Neural crest cell (in vitro differentiated cells): ENCODE results near the gene TDRD12. TPM values are rescaled to one million over a fixed set of nuclear protein-coding genes. Genes with fewer than 3 reads are reported as not detected.

Experiments used
- DNase-seq: peaks from one replicate; pipeline ENCODE4 v3.0.0; 2021; ENCODE audit warnings: low read depth, mixed read lengths, low spot score
- H3K27ac Mint-ChIP-seq: one replicate; pipeline ENCODE4 v1.8.0; 2021; ENCODE audit warnings: mild to moderate bottlenecking, mixed read lengths; ENCODE audit not compliant: unreplicated experiment
- H3K27me3 Mint-ChIP-seq: 2 replicates; pipeline ENCODE4 v1.8.0; 2021; ENCODE audit warnings: low read depth, mild to moderate bottlenecking, mixed read lengths
- H3K36me3 Mint-ChIP-seq: 2 replicates; pipeline ENCODE4 v1.8.0; 2021; ENCODE audit warnings: low read depth, mild to moderate bottlenecking, mixed read lengths
- H3K4me1 Mint-ChIP-seq: 2 replicates; pipeline ENCODE4 v1.8.0; 2021; ENCODE audit warnings: mixed read lengths
- H3K4me3 Mint-ChIP-seq: one replicate; pipeline ENCODE4 v1.8.0; 2021; ENCODE audit warnings: mild to moderate bottlenecking, mixed read lengths
- H3K9me3 Mint-ChIP-seq: 2 replicates; pipeline ENCODE4 v1.8.0; 2021; ENCODE audit warnings: mixed read lengths
- total RNA-seq: library from RNA; stranded (reverse); gene quantifications from 2 replicates; pipeline ENCODE4 v1.2.1, GENCODE V29; 2021
- TF ChIP-seq, protein P1 (sequence below): fragments of 200-600 bp; sonication (generic); conservative IDR thresholded peaks from 2 replicates; pipeline ENCODE4 v1.5.0; 2021; ENCODE audit warnings: antibody characterized with exemption, mild to moderate bottlenecking

TDRD12 gene
- total RNA-seq, 1 donor from 2014 or later, result 0.21 TPM

DNA sequence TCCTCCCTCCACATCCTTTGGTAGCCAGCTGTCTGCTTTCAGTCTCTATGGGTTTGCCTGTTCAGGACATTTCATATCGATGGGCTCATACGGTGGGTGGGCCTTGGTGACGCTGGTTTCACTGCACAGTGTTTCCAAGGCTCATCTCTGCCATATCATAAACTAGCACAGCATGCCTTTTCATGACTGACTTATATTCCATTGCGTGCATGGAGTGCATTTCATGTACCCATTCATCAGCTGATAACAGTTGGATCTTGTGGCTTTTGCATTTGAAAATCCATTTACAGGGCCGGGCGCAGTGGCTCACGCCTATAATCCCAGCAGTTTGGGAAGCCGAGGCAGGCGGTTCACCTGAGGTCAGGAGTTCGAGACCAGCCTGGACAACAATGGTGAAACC, 69.9 kb downstream of the TDRD12 start:
- no peaks in the 10 kb centered on the region for H3K4me1 Mint-ChIP-seq
- TF ChIP-seq, protein P1, sequence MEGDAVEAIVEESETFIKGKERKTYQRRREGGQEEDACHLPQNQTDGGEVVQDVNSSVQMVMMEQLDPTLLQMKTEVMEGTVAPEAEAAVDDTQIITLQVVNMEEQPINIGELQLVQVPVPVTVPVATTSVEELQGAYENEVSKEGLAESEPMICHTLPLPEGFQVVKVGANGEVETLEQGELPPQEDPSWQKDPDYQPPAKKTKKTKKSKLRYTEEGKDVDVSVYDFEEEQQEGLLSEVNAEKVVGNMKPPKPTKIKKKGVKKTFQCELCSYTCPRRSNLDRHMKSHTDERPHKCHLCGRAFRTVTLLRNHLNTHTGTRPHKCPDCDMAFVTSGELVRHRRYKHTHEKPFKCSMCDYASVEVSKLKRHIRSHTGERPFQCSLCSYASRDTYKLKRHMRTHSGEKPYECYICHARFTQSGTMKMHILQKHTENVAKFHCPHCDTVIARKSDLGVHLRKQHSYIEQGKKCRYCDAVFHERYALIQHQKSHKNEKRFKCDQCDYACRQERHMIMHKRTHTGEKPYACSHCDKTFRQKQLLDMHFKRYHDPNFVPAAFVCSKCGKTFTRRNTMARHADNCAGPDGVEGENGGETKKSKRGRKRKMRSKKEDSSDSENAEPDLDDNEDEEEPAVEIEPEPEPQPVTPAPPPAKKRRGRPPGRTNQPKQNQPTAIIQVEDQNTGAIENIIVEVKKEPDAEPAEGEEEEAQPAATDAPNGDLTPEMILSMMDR, result no peak
- DNase-seq, result no peak
- H3K36me3 Mint-ChIP-seq, result no peaks in the 10 kb centered on the region
- H3K27me3 Mint-ChIP-seq, result peaks cover 3% of the 10 kb centered on the region
- no peak overlapping the region for H3K4me3 Mint-ChIP-seq
- H3K9me3 Mint-ChIP-seq, result no peaks in the 10 kb centered on the region
- no peak overlapping the region for H3K27ac Mint-ChIP-seq

DNA sequence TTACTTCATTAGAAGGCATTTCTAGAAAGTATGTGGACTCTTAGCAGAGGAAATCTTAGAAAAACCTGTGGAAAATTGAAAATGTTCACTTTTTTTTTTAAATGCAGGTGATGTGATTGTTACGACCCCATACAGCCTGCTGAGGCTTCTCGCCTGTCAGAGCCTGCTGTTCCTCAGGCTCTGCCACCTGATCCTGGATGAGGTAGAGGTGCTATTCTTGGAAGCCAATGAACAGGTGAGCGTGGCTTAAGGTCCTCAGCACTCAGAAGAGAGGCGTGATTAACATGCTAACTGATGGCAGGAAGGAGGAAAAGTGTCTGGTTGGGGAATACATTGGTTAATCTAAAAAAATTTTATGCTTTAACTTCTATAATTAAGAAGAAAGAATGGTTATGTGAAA, 78.6 kb downstream of the TDRD12 start:
- H3K36me3 Mint-ChIP-seq, result no peaks in the 10 kb centered on the region
- TF ChIP-seq, protein P1, result no peak
- no peaks in the 10 kb centered on the region for H3K9me3 Mint-ChIP-seq
- H3K4me1 Mint-ChIP-seq, result no peaks in the 10 kb centered on the region
- no peak overlapping the region for H3K4me3 Mint-ChIP-seq
- H3K27me3 Mint-ChIP-seq, result no peaks in the 10 kb centered on the region
- H3K27ac Mint-ChIP-seq, result no peak overlapping the region
- DNase-seq, result no peak

DNA sequence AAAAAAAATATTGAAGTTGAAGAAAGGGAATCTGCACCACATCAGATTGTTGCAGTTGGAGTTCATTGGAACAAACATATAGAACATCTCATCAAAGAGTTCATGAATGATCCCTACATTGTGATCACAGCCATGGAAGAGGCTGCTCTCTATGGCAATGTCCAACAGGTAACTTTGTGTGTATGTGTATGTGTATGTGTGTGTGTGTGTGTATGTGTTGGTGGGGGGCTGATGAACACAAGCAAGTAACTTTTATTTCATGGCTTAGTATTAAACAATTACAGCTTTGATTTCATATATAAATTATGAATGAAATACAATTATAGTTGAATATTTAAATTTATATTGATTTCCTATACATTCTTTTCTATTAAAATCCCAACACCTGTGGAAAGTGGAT, 80.6 kb downstream of the TDRD12 start:
- Mint-ChIP-seq H3K4me1 (no peaks in the 10 kb centered on the region), H3K4me3 (no peak overlapping the region), H3K27ac (no peak overlapping the region), H3K9me3 (no peaks in the 10 kb centered on the region), H3K36me3 (no peaks in the 10 kb centered on the region), H3K27me3 (no peaks in the 10 kb centered on the region)
- DNase-seq, result no peak
- TF ChIP-seq, protein P1, result no peak

DNA sequence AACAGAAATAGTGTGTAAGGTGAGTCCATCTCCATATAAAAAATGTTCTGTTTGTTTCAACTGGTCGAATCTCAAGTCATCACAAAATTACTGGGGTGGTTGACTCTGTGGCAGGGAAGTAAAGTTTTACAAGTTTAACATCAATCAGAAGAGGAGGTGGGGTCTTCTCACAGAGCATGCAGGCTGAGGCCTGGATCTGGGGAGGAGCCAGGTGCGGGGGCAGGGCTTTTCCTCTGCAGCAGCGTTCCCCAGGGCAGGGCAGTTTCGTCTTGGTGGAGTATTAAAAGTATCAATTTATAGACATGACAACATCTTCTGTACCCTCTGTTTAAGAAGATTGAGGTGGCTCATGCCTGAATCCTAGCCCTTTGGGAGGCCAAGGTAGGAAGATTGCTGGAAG, 81.2 kb downstream of the TDRD12 start:
- H3K27ac Mint-ChIP-seq, result no peak overlapping the region
- TF ChIP-seq, protein P1, result no peak
- no peaks in the 10 kb centered on the region for H3K27me3 Mint-ChIP-seq
- H3K36me3 Mint-ChIP-seq, result no peaks in the 10 kb centered on the region
- H3K9me3 Mint-ChIP-seq, result no peaks in the 10 kb centered on the region
- H3K4me3 Mint-ChIP-seq, result no peak overlapping the region
- H3K4me1 Mint-ChIP-seq, result no peaks in the 10 kb centered on the region
- DNase-seq, result no peak

DNA sequence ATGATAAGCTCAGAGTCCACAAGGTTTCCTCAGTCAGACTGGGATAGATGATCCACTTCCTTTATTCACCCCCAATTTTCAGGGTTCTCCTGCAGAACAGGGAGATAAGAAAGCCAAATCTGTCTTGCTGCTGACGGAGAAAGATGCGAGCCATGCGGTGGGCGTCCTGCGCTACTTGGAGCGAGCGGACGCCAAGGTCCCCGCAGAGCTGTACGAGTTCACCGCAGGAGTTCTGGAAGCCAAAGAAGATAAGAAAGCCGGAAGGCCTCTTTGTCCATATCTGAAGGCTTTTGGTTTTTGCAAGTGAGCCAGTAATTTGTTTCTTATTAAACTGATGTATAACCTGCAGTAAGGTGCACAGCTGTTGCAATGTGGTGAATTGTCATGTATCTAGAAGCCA, 83.3 kb downstream of the TDRD12 start:
- Mint-ChIP-seq H3K27me3 (no peaks in the 10 kb centered on the region), H3K4me1 (no peaks in the 10 kb centered on the region), H3K36me3 (no peaks in the 10 kb centered on the region), H3K27ac (no peak overlapping the region), H3K4me3 (no peak overlapping the region), H3K9me3 (no peaks in the 10 kb centered on the region)
- TF ChIP-seq, protein P1, result no peak
- no peak for DNase-seq

DNA sequence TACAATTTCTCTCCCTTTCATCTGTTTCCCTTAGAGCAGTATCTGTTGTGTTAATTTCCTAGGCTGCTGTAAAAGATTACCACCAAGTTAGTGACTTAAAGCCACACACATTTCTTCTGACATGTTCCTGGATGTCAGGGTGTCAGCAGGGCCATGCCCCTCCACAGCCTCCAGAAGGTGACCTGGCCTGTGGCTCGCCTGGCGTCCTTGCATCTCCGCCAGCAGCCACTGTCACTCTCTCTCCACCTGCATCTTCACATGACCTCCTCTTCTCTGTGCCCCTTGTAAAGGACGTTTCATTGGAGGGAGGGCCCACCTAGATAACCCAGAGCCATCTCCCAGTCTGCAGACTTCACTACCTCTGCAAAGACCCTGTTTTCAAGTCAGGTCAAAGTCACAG, 88.7 kb downstream of the TDRD12 start:
- H3K4me1 Mint-ChIP-seq, result no peaks in the 10 kb centered on the region
- TF ChIP-seq, protein P1, result no peak
- H3K27me3 Mint-ChIP-seq, result peaks cover 3% of the 10 kb centered on the region
- H3K27ac Mint-ChIP-seq, result no peak overlapping the region
- H3K36me3 Mint-ChIP-seq, result no peaks in the 10 kb centered on the region
- no peak overlapping the region for H3K4me3 Mint-ChIP-seq
- DNase-seq, result no peak
- H3K9me3 Mint-ChIP-seq, result no peaks in the 10 kb centered on the region
